Measurements from ENCODE around the gene AFF4. TPM values are rescaled to one million over a fixed set of nuclear protein-coding genes. Genes with fewer than 3 reads are reported as not detected.
A peak's percentile ranks its signal among the peaks of the same experiment; 100 is the strongest.

The AFF4 gene
- total RNA-seq, 1 experiment from 2014 or later: 58.1 TPM

DNA sequence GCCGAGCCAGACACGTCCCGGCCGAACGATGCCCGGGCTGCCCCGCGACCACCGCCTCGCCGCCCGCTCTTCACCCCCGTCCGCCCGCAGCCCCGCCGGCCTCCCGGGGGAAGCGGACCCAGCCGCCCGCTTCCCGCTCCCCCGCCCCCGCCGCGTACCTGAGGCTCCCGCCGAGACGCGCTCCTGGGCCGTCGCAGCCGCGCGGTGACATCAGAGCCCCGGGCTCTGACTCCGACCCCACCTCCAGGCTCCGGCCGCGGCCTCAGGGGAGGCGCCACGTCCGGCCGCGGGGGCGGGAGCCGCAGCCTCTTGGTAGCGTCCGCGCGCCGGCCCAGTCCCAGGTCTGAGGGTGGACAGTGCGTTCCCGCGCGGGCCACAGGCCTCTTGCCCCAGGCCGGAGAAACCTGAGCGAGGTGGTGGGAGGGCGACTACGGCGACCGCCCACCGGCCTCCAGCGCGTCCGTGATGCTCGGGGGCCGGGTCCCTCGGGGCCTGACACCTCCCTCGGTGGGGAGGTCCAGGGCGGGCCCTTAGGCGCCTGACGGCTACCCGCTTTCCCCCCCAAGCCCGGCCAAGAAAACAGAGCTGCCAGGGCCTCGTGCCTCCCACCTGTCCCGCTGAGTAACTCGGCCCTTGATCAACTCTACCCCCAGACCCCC is 132.9 kb downstream of the AFF4 start, which contains the start of gene SHROOM1 (continued):
- TF ChIP-seq ZNF219 (CRISPR knock-in tag; IDR thresholded peaks at IDR 0.05; ENCODE audit: borderline replicate concordance): no peak
- TF ChIP-seq ZNF138 (CRISPR knock-in tag; conservative IDR thresholded peaks at IDR 0.05): no peak
- TF ChIP-seq NR1H2 (CRISPR knock-in tag; IDR thresholded peaks at IDR 0.05): no peak
- no peak for TF ChIP-seq JUN (CRISPR knock-in tag; IDR thresholded peaks at IDR 0.05)
- TF ChIP-seq NR3C1 (CRISPR knock-in tag; conservative IDR thresholded peaks at IDR 0.05; ENCODE audit: low read depth): no peak
- TF ChIP-seq NR2C2 (CRISPR knock-in tag; IDR thresholded peaks at IDR 0.05): no peak
- TF ChIP-seq, protein P1, sequence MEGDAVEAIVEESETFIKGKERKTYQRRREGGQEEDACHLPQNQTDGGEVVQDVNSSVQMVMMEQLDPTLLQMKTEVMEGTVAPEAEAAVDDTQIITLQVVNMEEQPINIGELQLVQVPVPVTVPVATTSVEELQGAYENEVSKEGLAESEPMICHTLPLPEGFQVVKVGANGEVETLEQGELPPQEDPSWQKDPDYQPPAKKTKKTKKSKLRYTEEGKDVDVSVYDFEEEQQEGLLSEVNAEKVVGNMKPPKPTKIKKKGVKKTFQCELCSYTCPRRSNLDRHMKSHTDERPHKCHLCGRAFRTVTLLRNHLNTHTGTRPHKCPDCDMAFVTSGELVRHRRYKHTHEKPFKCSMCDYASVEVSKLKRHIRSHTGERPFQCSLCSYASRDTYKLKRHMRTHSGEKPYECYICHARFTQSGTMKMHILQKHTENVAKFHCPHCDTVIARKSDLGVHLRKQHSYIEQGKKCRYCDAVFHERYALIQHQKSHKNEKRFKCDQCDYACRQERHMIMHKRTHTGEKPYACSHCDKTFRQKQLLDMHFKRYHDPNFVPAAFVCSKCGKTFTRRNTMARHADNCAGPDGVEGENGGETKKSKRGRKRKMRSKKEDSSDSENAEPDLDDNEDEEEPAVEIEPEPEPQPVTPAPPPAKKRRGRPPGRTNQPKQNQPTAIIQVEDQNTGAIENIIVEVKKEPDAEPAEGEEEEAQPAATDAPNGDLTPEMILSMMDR (IDR thresholded peaks at IDR 0.05): no peak
- no peak for TF ChIP-seq USF2 (CRISPR knock-in tag; IDR thresholded peaks at IDR 0.05)
- TF ChIP-seq, protein P2, sequence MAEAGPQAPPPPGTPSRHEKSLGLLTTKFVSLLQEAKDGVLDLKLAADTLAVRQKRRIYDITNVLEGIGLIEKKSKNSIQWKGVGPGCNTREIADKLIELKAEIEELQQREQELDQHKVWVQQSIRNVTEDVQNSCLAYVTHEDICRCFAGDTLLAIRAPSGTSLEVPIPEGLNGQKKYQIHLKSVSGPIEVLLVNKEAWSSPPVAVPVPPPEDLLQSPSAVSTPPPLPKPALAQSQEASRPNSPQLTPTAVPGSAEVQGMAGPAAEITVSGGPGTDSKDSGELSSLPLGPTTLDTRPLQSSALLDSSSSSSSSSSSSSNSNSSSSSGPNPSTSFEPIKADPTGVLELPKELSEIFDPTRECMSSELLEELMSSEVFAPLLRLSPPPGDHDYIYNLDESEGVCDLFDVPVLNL (CRISPR knock-in tag; IDR thresholded peaks at IDR 0.05; ENCODE audit: borderline replicate concordance, low read depth): no peak; the same call in 1 of the 2 replicates
- TF ChIP-seq FOXK1 (CRISPR knock-in tag; IDR thresholded peaks at IDR 0.05): 0 out of 2 replicates have a peak, but pooled peaks have one; percentile 2
- no peak for TF ChIP-seq PRDM15 (CRISPR knock-in tag; IDR thresholded peaks at IDR 0.05)
- TF ChIP-seq RORB (CRISPR knock-in tag; IDR thresholded peaks at IDR 0.05): no peak
- TF ChIP-seq, protein P3, sequence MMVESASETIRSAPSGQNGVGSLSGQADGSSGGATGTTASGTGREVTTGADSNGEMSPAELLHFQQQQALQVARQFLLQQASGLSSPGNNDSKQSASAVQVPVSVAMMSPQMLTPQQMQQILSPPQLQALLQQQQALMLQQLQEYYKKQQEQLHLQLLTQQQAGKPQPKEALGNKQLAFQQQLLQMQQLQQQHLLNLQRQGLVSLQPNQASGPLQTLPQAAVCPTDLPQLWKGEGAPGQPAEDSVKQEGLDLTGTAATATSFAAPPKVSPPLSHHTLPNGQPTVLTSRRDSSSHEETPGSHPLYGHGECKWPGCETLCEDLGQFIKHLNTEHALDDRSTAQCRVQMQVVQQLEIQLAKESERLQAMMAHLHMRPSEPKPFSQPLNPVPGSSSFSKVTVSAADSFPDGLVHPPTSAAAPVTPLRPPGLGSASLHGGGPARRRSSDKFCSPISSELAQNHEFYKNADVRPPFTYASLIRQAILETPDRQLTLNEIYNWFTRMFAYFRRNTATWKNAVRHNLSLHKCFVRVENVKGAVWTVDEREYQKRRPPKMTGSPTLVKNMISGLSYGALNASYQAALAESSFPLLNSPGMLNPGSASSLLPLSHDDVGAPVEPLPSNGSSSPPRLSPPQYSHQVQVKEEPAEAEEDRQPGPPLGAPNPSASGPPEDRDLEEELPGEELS (CRISPR knock-in tag; IDR thresholded peaks at IDR 0.05): 0 out of 2 replicates have a peak, but pooled peaks have one; percentile 26
- TF ChIP-seq ZNF416 (CRISPR knock-in tag; IDR thresholded peaks at IDR 0.05): no peak
- TF ChIP-seq PRRX2 (CRISPR knock-in tag; IDR thresholded peaks at IDR 0.05): no peak
- no peak for TF ChIP-seq SOX15 (CRISPR knock-in tag; IDR thresholded peaks at IDR 0.05)
- no peak for TF ChIP-seq MXD4 (CRISPR knock-in tag; IDR thresholded peaks at IDR 0.05; ENCODE audit: borderline replicate concordance)
- TF ChIP-seq ATF3 (CRISPR knock-in tag; conservative IDR thresholded peaks at IDR 0.05): no peak
- TF ChIP-seq RELA (CRISPR knock-in tag; IDR thresholded peaks at IDR 0.05; ENCODE audit: borderline replicate concordance): no peak
- no peak for TF ChIP-seq JAZF1 (CRISPR knock-in tag; IDR thresholded peaks at IDR 0.05)
- no peak for TF ChIP-seq FOXJ3 (CRISPR knock-in tag; IDR thresholded peaks at IDR 0.05; ENCODE audit: borderline replicate concordance)
- TF ChIP-seq, protein P4, sequence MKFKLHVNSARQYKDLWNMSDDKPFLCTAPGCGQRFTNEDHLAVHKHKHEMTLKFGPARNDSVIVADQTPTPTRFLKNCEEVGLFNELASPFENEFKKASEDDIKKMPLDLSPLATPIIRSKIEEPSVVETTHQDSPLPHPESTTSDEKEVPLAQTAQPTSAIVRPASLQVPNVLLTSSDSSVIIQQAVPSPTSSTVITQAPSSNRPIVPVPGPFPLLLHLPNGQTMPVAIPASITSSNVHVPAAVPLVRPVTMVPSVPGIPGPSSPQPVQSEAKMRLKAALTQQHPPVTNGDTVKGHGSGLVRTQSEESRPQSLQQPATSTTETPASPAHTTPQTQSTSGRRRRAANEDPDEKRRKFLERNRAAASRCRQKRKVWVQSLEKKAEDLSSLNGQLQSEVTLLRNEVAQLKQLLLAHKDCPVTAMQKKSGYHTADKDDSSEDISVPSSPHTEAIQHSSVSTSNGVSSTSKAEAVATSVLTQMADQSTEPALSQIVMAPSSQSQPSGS (CRISPR knock-in tag; IDR thresholded peaks at IDR 0.05; ENCODE audit: borderline replicate concordance, low read depth): no peak
- TF ChIP-seq KAT7 (CRISPR knock-in tag; IDR thresholded peaks at IDR 0.05; ENCODE audit: borderline replicate concordance): no peak
